CD4-positive, alpha-beta memory T cell (primary cell): ENCODE measurements around the gene HMGCS1. TPM values are rescaled to one million over a fixed set of nuclear protein-coding genes. Genes with fewer than 3 reads are reported as not detected.

Experiments used
- CTCF ChIA-PET: fragments of 350-600 bp; sonication (Branson Sonifier 250); formaldehyde crosslinking; loops from one replicate; lab custom pipeline; 2021; ENCODE audit warnings: inconsistent platforms; ENCODE audit not compliant: partially characterized antibody; lab: Charles Lee
- POLR2A ChIA-PET: fragments of 350-600 bp; sonication (Branson Sonifier 250); formaldehyde crosslinking; loops from one replicate; lab custom pipeline; 2021; ENCODE audit not compliant: partially characterized antibody; lab: Charles Lee
- DNase-seq, 5 donors: peaks; one replicate each; pipeline versions ENCODE4 v3.0.0 to v3.0.0-alpha.2; 2020 to 2022; ENCODE audit warnings: mixed read lengths in 1 of 5
- H3K27ac ChIP-seq: one replicate; pipeline ENCODE4 v1.7.0; 2013; ENCODE audit warnings: low read depth, low read length
- H3K27me3 ChIP-seq: 2 replicates; pipeline ENCODE4 v1.7.0; 2013; ENCODE audit warnings: mild to moderate bottlenecking, low read length, moderate library complexity; ENCODE audit not compliant: insufficient read depth
- H3K36me3 ChIP-seq: 2 replicates; pipeline ENCODE4 v1.7.0; 2013; ENCODE audit warnings: mild to moderate bottlenecking, low read length, moderate library complexity; ENCODE audit not compliant: insufficient read depth
- H3K4me1 ChIP-seq: 2 replicates; pipeline ENCODE4 v1.7.0; 2013; ENCODE audit warnings: mild to moderate bottlenecking, low read length, moderate library complexity; ENCODE audit not compliant: insufficient read depth
- H3K4me3 ChIP-seq, 2 donors: one replicate each; pipeline ENCODE4 v1.7.0; 2013; ENCODE audit warnings: low read length in 2 of 2, mild to moderate bottlenecking in 1 of 2
- H3K9me3 ChIP-seq, 2 donors: one replicate each; pipeline ENCODE4 v1.7.0; 2013; ENCODE audit warnings: low read length in 2 of 2, control low read depth in 1 of 2; ENCODE audit not compliant: control insufficient read depth in 1 of 2
- H3K27ac Mint-ChIP-seq, 7 donors: one replicate each; pipeline ENCODE4 v1.8.0; 2020 to 2021; ENCODE audit warnings: mixed read lengths in 7 of 7, mild to moderate bottlenecking in 6 of 7, inconsistent platforms in 3 of 7, moderate library complexity in 3 of 7
- H3K27me3 Mint-ChIP-seq, 2 donors: one replicate each; pipeline ENCODE4 v1.8.0; 2020 to 2021; ENCODE audit warnings: mixed read lengths in 2 of 2
- H3K36me3 Mint-ChIP-seq, 2 donors: one replicate each; pipeline ENCODE4 v1.8.0; 2020 to 2021; ENCODE audit warnings: mixed read lengths in 2 of 2, inconsistent platforms in 1 of 2, mild to moderate bottlenecking in 1 of 2
- H3K4me1 Mint-ChIP-seq, 4 donors: one replicate each; pipeline ENCODE4 v1.8.0; 2020 to 2021; ENCODE audit warnings: mixed read lengths in 4 of 4, mild to moderate bottlenecking in 1 of 4
- H3K4me3 Mint-ChIP-seq, 8 donors: one replicate each; pipeline ENCODE4 v1.8.0; 2020 to 2021; ENCODE audit warnings: mixed read lengths in 8 of 8, mild to moderate bottlenecking in 7 of 8, moderate library complexity in 6 of 8, inconsistent platforms in 3 of 8
- H3K9me3 Mint-ChIP-seq, 8 donors: one replicate each; pipeline ENCODE4 v1.8.0; 2020 to 2021; ENCODE audit warnings: mixed read lengths in 8 of 8, mild to moderate bottlenecking in 5 of 8, inconsistent platforms in 3 of 8, moderate library complexity in 1 of 8
- intact Hi-C: fragments of 100-400 bp; cut with micrococcal nuclease; formaldehyde crosslinking; loops from one replicate; pipeline ENCODE4 v1.15.1; 2023
- polyA plus RNA-seq, 2 donors: library from polyadenylated mRNA; unstranded; fragments of 300-500 nt; fragmentation: Illumina TruSeq; gene quantifications; one replicate each; pipeline ENCODE4 v1.2.3, GENCODE V29; 2021
- total RNA-seq, 2 experiments: library from RNA; stranded (reverse); gene quantifications; one replicate each; pipeline ENCODE4 v1.2.3, GENCODE V29; 2021

HMGCS1 gene
- total and polyA plus RNA-seq, 4 experiments from 2014 or later, result 3.3 to 35.7 (median 17.3) TPM

DNA sequence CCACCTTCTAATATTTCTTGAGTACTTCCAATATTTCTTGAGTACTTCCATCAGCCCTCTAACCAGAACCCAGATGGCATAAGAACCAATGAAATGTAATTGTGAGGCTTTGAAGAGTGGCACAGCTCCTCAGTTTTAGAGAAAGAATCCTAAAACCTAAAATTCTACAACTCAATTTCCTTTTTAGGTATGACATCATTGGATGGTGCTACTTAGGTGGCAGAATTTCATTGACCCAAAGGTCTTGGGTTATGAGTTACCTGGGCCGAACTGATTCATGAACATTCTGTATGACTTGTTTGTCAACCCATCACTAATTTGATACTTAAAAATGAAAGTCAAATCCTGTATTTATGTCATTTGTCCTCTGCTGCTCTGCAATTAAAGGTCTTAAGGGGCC, 13.1 kb downstream of the HMGCS1 start:
- Histone ChIP-seq H3K27me3 (no peaks in the 10 kb centered on the region), H3K4me1 (peaks cover 7% of the 10 kb centered on the region), H3K9me3 (no peaks in the 10 kb centered on the region), H3K36me3 (peaks cover 31% of the 10 kb centered on the region), H3K4me3 (no peak overlapping the region), H3K27ac (no peak overlapping the region)
- no peaks in the 10 kb centered on the region for H3K27me3 Mint-ChIP-seq
- peaks cover 0 to 2% (median 0%) of the 10 kb centered on the region in 8 donors for H3K9me3 Mint-ChIP-seq
- intact Hi-C loops, result no loop called here
- no peak for DNase-seq
- ChIA-PET POLR2A (interaction anchor here (0.5 to 1.0 kb wide), 2 partner anchors 13 to 230 kb away, joined by 3 to 5 read pairs; partner anchors contain the start of gene HMGCS1), CTCF (interaction anchor here (1.1 to 1.3 kb wide), 2 partner anchors 14 to 194 kb away, joined by 3 read pairs; no protein-coding TSS in a partner anchor)
- H3K36me3 Mint-ChIP-seq, result peaks cover 35 to 46% of the 10 kb centered on the region in 2 donors
- H3K4me3 Mint-ChIP-seq, result no peak overlapping the region
- H3K4me1 Mint-ChIP-seq, result peaks cover 18 to 37% (median 29%) of the 10 kb centered on the region in 4 donors
- no peak overlapping the region for H3K27ac Mint-ChIP-seq

DNA sequence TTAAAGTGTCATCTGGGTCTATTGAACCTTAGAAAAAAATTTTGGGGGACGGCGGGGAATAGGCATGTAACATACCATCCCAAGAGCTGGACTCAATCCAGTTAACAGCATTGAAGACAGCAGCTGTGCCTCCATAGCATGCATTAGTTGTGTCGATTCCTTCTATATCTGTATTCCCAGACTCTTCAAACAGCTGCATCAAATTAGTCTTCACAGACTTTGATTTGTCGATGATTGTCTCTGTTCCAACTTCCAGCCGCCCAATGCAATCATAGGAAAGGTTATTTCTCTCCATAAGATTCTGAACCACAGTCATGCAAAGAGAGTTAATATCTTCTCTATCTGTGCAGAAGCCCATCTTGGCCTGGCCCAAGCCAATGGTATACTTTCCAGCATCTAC, 14.8 kb downstream of the HMGCS1 start:
- ChIA-PET POLR2A (no interaction called here), CTCF (interaction anchor here (1.7 kb wide), 1 partner anchor 186 kb away, joined by 3 read pairs; the partner anchor contains the start of gene TMEM267)
- no peak for DNase-seq
- intact Hi-C loops, result no loop called here
- no peaks in the 10 kb centered on the region for H3K9me3 ChIP-seq
- no peaks in the 10 kb centered on the region for H3K27me3 ChIP-seq
- H3K36me3 ChIP-seq, result peaks cover 47% of the 10 kb centered on the region
- no peaks in the 10 kb centered on the region for H3K4me1 ChIP-seq
- no peak overlapping the region for H3K4me3 ChIP-seq
- Mint-ChIP-seq H3K27me3 (no peaks in the 10 kb centered on the region), H3K4me3 (no peak overlapping the region), H3K4me1 (peaks cover 14 to 23% (median 21%) of the 10 kb centered on the region in 4 donors), H3K27ac (peak overlapping the region in 1 of 7 donors; percentile 14), H3K36me3 (peaks cover 52 to 59% of the 10 kb centered on the region in 2 donors), H3K9me3 (peaks cover 0 to 2% (median 0%) of the 10 kb centered on the region in 8 donors)
- no peak overlapping the region for H3K27ac ChIP-seq

DNA sequence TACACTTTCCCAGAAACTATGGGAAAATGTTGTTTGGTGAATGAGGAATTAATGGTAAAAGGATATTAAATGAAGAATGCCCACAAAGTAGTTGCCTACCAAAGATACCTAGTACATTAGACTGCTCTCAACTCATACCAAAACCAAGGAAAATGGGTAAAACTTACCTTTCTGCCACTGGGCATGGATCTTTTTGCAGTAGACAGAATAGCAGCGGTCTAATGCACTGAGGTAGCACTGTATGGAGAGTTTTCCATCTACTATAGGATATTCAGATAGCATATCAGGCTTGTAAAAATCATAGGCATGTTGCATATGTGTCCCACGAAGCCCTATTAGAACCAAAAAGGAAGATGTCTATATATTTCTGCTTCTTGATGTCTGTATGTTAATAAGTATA, 16.4 kb downstream of the HMGCS1 start:
- H3K9me3 Mint-ChIP-seq, result peaks cover 0 to 2% (median 0%) of the 10 kb centered on the region in 8 donors
- Histone ChIP-seq H3K4me1 (no peaks in the 10 kb centered on the region), H3K27ac (no peak overlapping the region), H3K4me3 (no peak overlapping the region), H3K9me3 (no peaks in the 10 kb centered on the region), H3K27me3 (no peaks in the 10 kb centered on the region), H3K36me3 (peaks cover 56% of the 10 kb centered on the region)
- H3K27me3 Mint-ChIP-seq, result no peaks in the 10 kb centered on the region
- H3K4me1 Mint-ChIP-seq, result peaks cover 6 to 11% (median 10%) of the 10 kb centered on the region in 4 donors
- H3K36me3 Mint-ChIP-seq, result peaks cover 56 to 66% of the 10 kb centered on the region in 2 donors
- ChIA-PET CTCF (no interaction called here), POLR2A (no interaction called here)
- DNase-seq, result no peak
- intact Hi-C loops, result no loop called here
- no peak overlapping the region for H3K4me3 Mint-ChIP-seq
- H3K27ac Mint-ChIP-seq, result no peak overlapping the region

DNA sequence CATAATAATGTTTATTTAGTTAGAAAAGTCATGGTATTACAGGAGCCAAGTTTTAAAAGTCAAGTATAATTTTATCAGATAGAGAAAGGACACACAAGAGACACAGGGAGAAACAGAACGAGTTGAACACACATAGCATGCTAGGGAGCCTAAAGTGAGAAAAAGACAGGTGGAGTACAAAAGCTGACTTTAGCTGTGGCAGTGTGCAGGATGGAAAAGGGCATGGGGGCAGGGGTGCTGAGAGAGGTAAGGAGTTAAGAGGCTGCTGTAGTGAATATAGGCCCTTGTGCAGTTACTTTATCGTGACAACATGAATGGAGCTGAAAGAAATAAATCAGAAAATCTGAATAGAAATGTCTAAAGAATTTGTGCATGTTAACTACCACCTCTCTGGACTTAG, 18.0 kb downstream of the HMGCS1 start:
- Mint-ChIP-seq H3K4me1 (no peaks in the 10 kb centered on the region), H3K4me3 (no peak overlapping the region), H3K27ac (peak overlapping the region in 1 of 7 donors; percentile 24), H3K36me3 (peaks cover 66 to 73% of the 10 kb centered on the region in 2 donors), H3K9me3 (no peaks in the 10 kb centered on the region), H3K27me3 (no peaks in the 10 kb centered on the region)
- Histone ChIP-seq H3K9me3 (no peaks in the 10 kb centered on the region), H3K4me1 (no peaks in the 10 kb centered on the region), H3K36me3 (peaks cover 61% of the 10 kb centered on the region), H3K27me3 (no peaks in the 10 kb centered on the region), H3K27ac (no peak overlapping the region), H3K4me3 (no peak overlapping the region)
- ChIA-PET CTCF (interaction anchor here (1.2 to 1.4 kb wide), 2 partner anchors 174 to 390 kb away, joined by 3 read pairs; partner anchors contain the start of gene ZNF131), POLR2A (no interaction called here)
- DNase-seq, result no peak
- intact Hi-C loops, result no loop called here

DNA sequence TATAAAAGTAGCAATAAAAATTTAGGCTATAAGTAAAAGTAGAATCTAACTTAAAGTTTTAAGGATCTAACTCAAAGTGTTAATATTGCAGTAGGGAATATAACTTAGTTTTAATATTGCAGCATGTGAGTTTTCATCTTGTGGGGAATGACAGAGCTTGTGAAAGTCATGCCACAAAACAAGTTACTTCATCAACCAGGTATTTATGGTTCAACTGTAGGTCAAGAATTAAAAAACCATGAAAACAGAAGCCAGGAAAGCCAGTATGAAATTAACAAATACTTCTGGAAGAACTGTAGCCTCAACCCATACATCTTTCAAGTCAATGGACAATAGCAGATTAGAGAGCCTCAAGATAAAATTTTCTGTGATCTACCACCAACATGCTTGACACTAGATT, 19.0 kb downstream of the HMGCS1 start:
- Mint-ChIP-seq H3K27ac (no peak overlapping the region), H3K27me3 (no peaks in the 10 kb centered on the region), H3K4me1 (no peaks in the 10 kb centered on the region), H3K9me3 (no peaks in the 10 kb centered on the region), H3K36me3 (peaks cover 73 to 80% of the 10 kb centered on the region in 2 donors), H3K4me3 (no peak overlapping the region)
- POLR2A ChIA-PET, result no interaction called here
- Histone ChIP-seq H3K4me3 (no peak overlapping the region), H3K27me3 (no peaks in the 10 kb centered on the region), H3K27ac (no peak overlapping the region), H3K9me3 (no peaks in the 10 kb centered on the region), H3K36me3 (peaks cover 61% of the 10 kb centered on the region), H3K4me1 (no peaks in the 10 kb centered on the region)
- DNase-seq, result no peak
- CTCF ChIA-PET, result interaction anchor here (1.0 to 1.4 kb wide), 3 partner anchors 12 to 389 kb away, joined by 3 read pairs; partner anchors contain the start of gene ZNF131
- intact Hi-C loops, result no loop called here

DNA sequence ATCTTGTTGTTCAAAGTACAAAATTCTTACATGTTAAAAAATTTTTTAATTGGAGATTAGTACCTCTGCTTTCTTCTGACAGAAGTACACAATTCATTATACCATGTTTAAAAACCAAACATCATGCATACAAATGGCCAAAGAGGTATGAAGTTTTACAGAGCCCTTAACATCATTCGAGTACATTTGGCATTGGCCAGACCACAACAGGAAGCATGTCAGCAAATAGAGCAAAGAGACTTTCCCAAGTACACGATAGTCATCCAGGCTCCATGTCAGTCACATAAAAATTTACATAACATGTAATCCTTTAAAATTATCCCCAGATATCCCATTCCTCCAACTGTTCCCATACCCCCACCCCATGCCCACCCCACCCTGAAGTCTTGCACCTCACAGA, 22.5 kb downstream of the HMGCS1 start:
- intact Hi-C loops, result no loop called here
- peaks cover 37% of the 10 kb centered on the region for H3K36me3 ChIP-seq
- no peaks in the 10 kb centered on the region for H3K4me1 ChIP-seq
- no peak for DNase-seq
- Mint-ChIP-seq H3K4me3 (no peak overlapping the region), H3K4me1 (no peaks in the 10 kb centered on the region), H3K36me3 (peaks cover 64 to 73% of the 10 kb centered on the region in 2 donors), H3K9me3 (no peaks in the 10 kb centered on the region), H3K27me3 (no peaks in the 10 kb centered on the region), H3K27ac (peak overlapping the region in 1 of 7 donors; percentile 62)
- H3K27ac ChIP-seq, result no peak overlapping the region
- H3K9me3 ChIP-seq, result no peaks in the 10 kb centered on the region
- ChIA-PET CTCF (no interaction called here), POLR2A (no interaction called here)
- no peak overlapping the region for H3K4me3 ChIP-seq
- no peaks in the 10 kb centered on the region for H3K27me3 ChIP-seq

DNA sequence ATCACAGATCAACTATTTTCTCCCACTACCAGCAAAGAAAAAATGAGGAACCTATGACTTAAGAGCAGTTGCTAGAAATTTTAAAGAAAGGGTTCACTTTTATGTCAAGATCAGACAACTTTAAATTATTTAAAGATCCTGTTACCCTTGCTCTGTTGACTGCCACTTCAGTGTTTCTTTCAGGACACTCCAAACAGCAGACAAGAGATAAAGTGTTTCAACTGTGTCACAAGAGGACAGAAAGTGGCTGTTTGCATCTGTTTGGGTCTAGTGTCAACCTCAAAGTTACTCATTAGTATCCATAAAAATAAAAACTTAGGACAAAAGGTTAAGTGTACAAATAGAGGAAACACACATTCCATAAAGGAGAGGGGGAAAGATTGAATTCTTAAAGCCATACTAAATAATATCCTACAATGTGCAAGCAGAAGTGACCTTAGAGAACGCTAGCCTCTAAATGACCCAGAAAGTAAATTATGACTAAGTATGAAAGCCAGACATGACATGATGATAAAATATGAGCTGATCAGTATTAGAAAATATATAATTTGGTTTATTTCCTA, 24.9 kb downstream of the HMGCS1 start:
- no peaks in the 10 kb centered on the region for H3K27me3 ChIP-seq
- H3K27ac Mint-ChIP-seq, result peak overlapping the region in 2 of 7 donors; percentile 7 to 60
- CTCF ChIA-PET, result interaction anchor here (0.6 kb wide), 1 partner anchor 164 kb away, joined by 3 read pairs; no protein-coding TSS in a partner anchor
- peaks cover 13% of the 10 kb centered on the region for H3K36me3 ChIP-seq
- H3K4me1 Mint-ChIP-seq, result no peaks in the 10 kb centered on the region
- H3K4me1 ChIP-seq, result no peaks in the 10 kb centered on the region
- H3K27ac ChIP-seq, result no peak overlapping the region
- H3K9me3 Mint-ChIP-seq, result no peaks in the 10 kb centered on the region
- no peaks in the 10 kb centered on the region for H3K9me3 ChIP-seq
- H3K36me3 Mint-ChIP-seq, result peaks cover 40 to 51% of the 10 kb centered on the region in 2 donors
- no peak overlapping the region for H3K4me3 Mint-ChIP-seq
- no peak overlapping the region for H3K4me3 ChIP-seq
- H3K27me3 Mint-ChIP-seq, result no peaks in the 10 kb centered on the region
- no peak for DNase-seq
- POLR2A ChIA-PET, result no interaction called here
- intact Hi-C loops, result no loop called here
